CD4-positive, alpha-beta T cell treated with Interleukin-6 for 4 hours (primary cell): Measurements from ENCODE around the gene TRMT61A.
"Not testable (repeated sequence)": the region's sequence is repeated elsewhere in the genome, so short reads cannot be mapped to it uniquely, and the experiment has no call there.

Source experiments
- DNase-seq: peaks from one replicate; pipeline ENCODE4 v3.0.0-alpha.2; 2020; ENCODE audit warnings: mixed read lengths

TRMT61A gene

GRCh38 chr14:103509864-103510723 is 18.9 kb upstream of the TRMT61A start:
- no peak for DNase-seq

GRCh38 chr14:103510724-103511693 is 18.0 kb upstream of the TRMT61A start:
- no peak for DNase-seq

- DNase-seq, result not testable (repeated sequence)
Observed at GRCh38 chr14:103512180-103512579, 16.8 kb upstream of the TRMT61A start.

GRCh38 chr14:103512701-103513611 is 16.0 kb upstream of the TRMT61A start:
- DNase-seq, result no peak

- no peak for DNase-seq
Observed at GRCh38 chr14:103514596-103515421, 14.2 kb upstream of the TRMT61A start.

GRCh38 chr14:103516426-103517173 is 12.4 kb upstream of the TRMT61A start:
- DNase-seq, result no peak

- no peak for DNase-seq
Observed at GRCh38 chr14:103517174-103517566, 11.8 kb upstream of the TRMT61A start.

- no peak for DNase-seq
Observed at GRCh38 chr14:103517721-103518421, 11.1 kb upstream of the TRMT61A start.

- DNase-seq, result peak; percentile 69
Observed at GRCh38 chr14:103518422-103519042, 10.5 kb upstream of the TRMT61A start.

- no peak for DNase-seq
Observed at GRCh38 chr14:103519043-103519836, 9.8 kb upstream of the TRMT61A start.

- no peak for DNase-seq
Observed at GRCh38 chr14:103519837-103520212, 9.2 kb upstream of the TRMT61A start.

GRCh38 chr14:103520269-103520656 is 8.7 kb upstream of the TRMT61A start:
- DNase-seq, result no peak

- DNase-seq, result peak; percentile 80
Observed at GRCh38 chr14:103520657-103521437, 8.1 kb upstream of the TRMT61A start.

GRCh38 chr14:103521438-103521950 is 7.5 kb upstream of the TRMT61A start:
- peak; percentile 30 for DNase-seq

- peak; percentile 26 for DNase-seq
Observed at GRCh38 chr14:103521951-103522563, 6.9 kb upstream of the TRMT61A start.

GRCh38 chr14:103522649-103523574 is 6.1 kb upstream of the TRMT61A start, which contains the start of gene CKB:
CKB (minus strand) TSS chr14:103522830; CDS start chr14:103522493, 337 bp downstream.
- DNase-seq, result no peak
